Muscle layer of colon (tissue), 2 donors: Measurements from ENCODE around the gene PER2.

ENCODE experiments used
- H3K27ac ChIP-seq: one replicate; pipeline ENCODE4 v1.7.0; 2013; ENCODE audit warnings: low read depth, mild to moderate bottlenecking, low read length, moderate library complexity
- H3K27me3 ChIP-seq, 2 donors: one replicate each; pipeline ENCODE4 v1.7.0; 2013; ENCODE audit warnings: low read length in 2 of 2, mild to moderate bottlenecking in 2 of 2; ENCODE audit not compliant: insufficient read depth in 2 of 2, control insufficient read depth in 1 of 2
- H3K36me3 ChIP-seq: one replicate; pipeline ENCODE4 v1.7.0; 2013; ENCODE audit warnings: mild to moderate bottlenecking, low read length; ENCODE audit not compliant: insufficient read depth
- H3K4me1 ChIP-seq: one replicate; pipeline ENCODE4 v1.7.0; 2013; ENCODE audit warnings: mild to moderate bottlenecking, low read length; ENCODE audit not compliant: insufficient read depth
- H3K4me3 ChIP-seq, 2 donors: one replicate each; pipeline ENCODE4 v1.7.0; 2013; ENCODE audit warnings: low read length in 2 of 2, low read depth in 1 of 2, mild to moderate bottlenecking in 1 of 2, moderate library complexity in 1 of 2
- H3K9ac ChIP-seq: one replicate; pipeline ENCODE4 v1.7.0; 2013; ENCODE audit warnings: low read length
- H3K9me3 ChIP-seq: one replicate; pipeline ENCODE4 v1.7.0; 2013; ENCODE audit warnings: mild to moderate bottlenecking, low read length
- donor health status: abdominal sarcoma.
- donor health status: Adenocarcinoma of cecum.

The PER2 gene

DNA sequence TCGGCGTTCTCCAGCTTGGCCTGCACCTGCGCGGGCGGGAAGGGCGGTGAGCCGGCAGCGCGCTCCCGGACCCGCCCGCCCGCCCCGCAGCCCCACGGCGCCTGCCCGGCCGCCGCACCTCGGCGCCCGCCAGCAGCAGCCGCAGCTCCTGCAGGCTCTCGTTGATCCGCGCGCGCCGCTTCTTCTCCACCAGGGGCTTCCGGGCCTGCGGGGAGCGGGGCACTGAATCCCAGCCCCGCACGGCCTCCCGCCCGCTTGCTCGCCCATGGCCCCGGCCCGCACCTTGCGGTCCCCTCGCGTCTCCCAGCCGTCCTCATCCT is 48.9 kb downstream of the PER2 start:
- peaks cover 26% of the 10 kb centered on the region for H3K4me1 ChIP-seq
- H3K36me3 ChIP-seq, result no peaks in the 10 kb centered on the region
- H3K27me3 ChIP-seq, result no peaks in the 10 kb centered on the region
- peak overlapping the region; percentile 53 to 73 for H3K4me3 ChIP-seq
- H3K9ac ChIP-seq, result no peak overlapping the region
- H3K9me3 ChIP-seq, result no peaks in the 10 kb centered on the region
- H3K27ac ChIP-seq, result peak overlapping the region; percentile 53

DNA sequence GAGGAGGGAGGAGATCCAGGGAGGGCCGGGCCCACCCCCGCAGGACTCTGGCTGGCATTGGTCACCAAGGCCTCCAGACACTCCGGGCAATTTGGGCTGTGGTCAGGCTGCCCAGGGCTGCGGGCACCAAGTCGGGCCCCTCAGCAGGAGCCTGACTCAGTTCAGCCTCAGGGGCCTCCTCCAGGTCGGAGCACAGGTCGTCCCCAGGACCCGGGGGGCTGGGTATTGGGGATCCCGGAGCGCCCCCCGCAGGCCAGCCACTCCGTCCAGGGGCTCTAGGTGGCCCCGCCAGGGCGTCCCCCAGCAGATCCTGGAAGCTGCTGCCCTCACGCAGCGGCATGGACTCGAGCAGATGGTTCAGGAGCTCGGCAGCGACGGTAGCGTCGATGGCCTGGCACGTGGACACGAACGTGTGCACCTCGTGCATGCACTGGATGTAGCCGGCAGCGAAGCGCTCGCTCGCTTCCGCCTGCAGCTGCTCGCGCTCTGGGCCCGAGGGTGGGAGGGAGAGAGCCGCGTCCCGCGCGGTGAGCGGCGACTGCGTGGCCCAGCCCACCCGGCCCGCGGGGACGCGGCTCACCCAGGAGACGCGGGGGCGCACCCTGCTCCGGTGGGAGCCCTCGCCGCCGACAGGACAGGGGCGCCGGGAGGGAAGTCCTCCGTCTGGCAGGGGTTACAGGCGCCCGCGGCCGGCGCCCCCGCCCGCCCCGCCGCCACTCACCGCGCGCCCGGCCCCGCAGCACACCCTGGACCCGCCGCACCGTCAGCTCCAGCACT is 49.5 kb downstream of the PER2 start:
- Histone ChIP-seq H3K27me3 (no peaks in the 10 kb centered on the region), H3K27ac (no peak overlapping the region), H3K36me3 (no peaks in the 10 kb centered on the region), H3K9ac (no peak overlapping the region), H3K4me1 (peaks cover 26% of the 10 kb centered on the region), H3K4me3 (peak overlapping the region; percentile 32 to 73), H3K9me3 (no peaks in the 10 kb centered on the region)

DNA sequence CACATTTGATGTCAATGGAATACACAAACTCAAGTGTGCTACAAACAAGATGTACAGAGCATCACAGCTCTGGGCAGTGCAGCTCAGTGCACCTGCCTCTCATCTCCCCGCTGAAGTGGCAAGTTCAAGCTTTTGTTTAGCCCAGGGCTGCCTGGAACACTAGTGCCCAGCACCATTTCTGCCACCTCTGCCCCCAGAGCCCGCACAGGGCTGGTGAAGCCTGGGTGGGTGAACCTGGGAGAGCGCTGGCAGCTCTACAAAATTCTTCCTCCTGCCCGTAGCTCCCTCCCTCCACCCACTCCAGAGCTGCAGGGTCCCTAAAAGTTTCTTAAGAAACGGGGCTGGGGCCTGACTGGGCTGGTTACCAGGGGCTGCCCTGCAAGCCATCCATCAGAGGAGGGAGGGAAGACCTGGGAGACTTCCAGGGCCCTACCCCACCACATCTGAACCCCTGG is 50.1 kb downstream of the PER2 start:
- Histone ChIP-seq H3K36me3 (no peaks in the 10 kb centered on the region), H3K27me3 (no peaks in the 10 kb centered on the region), H3K4me1 (peaks cover 22% of the 10 kb centered on the region), H3K9ac (no peak overlapping the region), H3K9me3 (no peaks in the 10 kb centered on the region), H3K27ac (no peak overlapping the region), H3K4me3 (no peak overlapping the region)

DNA sequence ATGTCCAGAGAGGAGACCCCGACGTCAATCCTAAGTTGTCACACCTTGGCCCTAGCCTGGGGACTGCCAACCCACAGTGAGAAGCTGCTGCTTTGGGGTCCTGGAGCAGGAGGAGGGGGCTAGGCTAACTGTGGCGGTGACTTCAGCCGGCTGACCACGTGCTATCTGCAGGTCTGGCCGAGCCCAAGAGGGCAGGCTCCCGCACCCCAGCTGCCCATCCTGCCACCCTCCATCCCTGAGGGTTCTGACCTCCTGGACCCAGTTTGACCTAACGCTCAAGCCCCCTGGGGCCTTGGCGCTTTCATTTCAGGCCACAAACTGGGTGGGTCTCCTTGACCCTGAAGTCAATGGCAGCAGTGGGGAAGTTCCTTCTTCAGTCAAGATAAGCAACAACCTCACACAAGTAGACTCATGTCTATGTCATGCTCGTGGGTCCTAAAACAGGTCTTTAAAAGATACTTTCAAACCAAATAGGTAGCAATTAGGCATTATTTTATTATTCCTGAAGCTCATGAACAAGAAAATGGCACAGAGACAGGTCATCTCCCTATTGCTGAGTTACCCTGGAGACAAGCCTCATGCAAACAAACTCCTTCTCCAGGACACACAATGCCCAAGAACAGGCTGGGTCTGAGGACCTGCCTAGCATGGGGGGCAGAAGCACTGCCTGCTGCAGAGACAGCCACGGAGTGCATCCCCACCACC is 50.8 kb downstream of the PER2 start:
- Histone ChIP-seq H3K4me1 (peaks cover 14% of the 10 kb centered on the region), H3K4me3 (no peak overlapping the region), H3K36me3 (no peaks in the 10 kb centered on the region), H3K27me3 (no peaks in the 10 kb centered on the region), H3K27ac (no peak overlapping the region), H3K9ac (no peak overlapping the region), H3K9me3 (no peaks in the 10 kb centered on the region)

DNA sequence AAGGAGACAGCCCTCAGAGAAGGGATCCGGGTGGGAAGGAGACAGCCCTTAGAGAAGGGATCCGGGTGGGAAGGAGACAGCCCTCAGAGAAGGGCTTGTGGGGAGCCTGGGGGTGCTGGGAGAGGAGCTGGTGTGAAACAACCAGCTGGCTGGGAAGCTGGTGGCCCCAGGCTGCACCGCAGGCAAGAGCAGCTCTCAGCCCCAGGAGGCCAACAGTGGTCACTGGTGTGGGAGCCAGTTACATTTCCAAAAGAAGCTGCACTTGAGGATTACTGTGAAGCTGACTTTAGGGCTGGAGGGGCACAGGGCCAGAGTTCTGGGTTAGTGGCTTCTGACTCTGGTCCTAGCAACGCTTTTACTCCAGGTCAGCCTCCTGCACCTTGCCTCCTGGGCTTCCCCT is 51.8 kb downstream of the PER2 start:
- H3K9me3 ChIP-seq, result no peaks in the 10 kb centered on the region

DNA sequence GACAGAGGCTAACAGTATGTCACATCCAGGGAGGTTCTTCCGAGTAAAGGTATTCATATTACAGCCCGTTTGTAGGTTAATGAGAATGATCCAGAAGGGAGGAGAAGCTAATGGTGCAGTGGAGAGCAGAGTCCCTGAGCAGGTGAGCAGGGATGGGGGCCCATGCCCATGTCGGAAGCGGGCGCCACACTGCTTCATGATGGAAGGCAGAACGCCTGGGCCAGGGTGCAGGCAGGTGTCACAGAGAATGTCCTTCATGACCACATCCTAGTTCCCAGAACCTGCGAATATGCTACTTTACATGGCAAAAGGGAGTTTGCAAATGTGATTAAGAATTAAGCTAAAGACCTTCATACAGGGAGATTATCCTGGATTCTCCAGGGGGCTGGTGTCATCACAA is 52.6 kb downstream of the PER2 start:
- Histone ChIP-seq H3K36me3 (no peaks in the 10 kb centered on the region), H3K9me3 (no peaks in the 10 kb centered on the region), H3K4me3 (no peak overlapping the region), H3K4me1 (peaks cover 10% of the 10 kb centered on the region), H3K27ac (no peak overlapping the region), H3K27me3 (no peaks in the 10 kb centered on the region), H3K9ac (no peak overlapping the region)

More for the DNA sequence above, 51.8 kb downstream of the PER2 start:
- Histone ChIP-seq H3K4me3 (no peak overlapping the region), H3K27ac (no peak overlapping the region), H3K4me1 (peaks cover 11% of the 10 kb centered on the region), H3K9ac (no peak overlapping the region), H3K27me3 (no peaks in the 10 kb centered on the region), H3K36me3 (no peaks in the 10 kb centered on the region)

DNA sequence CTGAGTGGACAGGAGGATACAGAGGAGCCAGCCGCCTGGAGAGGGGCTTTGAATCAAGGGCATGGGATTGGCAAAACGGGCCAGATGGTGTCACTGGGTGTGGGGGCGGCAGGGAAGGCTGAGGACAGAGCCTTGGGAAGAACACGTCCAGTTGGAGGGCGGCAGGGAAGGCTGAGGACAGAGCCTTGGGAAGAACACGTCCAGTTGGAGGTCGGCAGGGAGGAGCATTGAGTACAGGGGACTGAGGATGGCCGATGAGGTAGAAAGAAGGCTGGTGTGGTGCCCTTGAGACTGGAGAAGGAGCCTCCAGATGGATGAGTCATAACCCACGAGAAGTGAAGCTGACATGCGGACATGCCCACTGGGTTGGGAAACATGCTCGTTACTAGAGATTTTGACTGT is 53.1 kb downstream of the PER2 start:
- Histone ChIP-seq H3K36me3 (no peaks in the 10 kb centered on the region), H3K4me3 (no peak overlapping the region), H3K9me3 (no peaks in the 10 kb centered on the region), H3K9ac (no peak overlapping the region), H3K27me3 (no peaks in the 10 kb centered on the region), H3K27ac (no peak overlapping the region), H3K4me1 (peaks cover 15% of the 10 kb centered on the region)

DNA sequence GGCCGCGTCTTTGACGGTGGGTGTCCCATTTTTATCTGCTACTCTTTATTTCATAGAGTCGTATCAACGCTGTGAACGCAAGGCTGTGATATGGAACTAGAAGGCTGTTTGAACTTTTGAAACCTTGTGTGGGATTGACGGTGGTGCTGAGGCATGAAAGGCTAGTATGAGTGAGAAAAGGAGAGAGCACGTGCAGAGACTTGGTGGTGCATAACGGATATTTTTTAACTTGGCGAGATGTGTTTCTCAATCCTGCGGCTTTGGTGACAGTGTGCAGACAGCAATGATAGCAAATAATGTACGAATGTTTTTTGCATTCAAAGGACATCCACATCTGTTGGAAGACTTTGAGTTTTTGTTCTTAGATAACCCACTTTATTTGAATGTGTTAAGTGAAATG is 54.8 kb downstream of the PER2 start:
- Histone ChIP-seq H3K9me3 (no peaks in the 10 kb centered on the region), H3K27ac (no peak overlapping the region), H3K4me1 (peaks cover 32% of the 10 kb centered on the region), H3K9ac (no peak overlapping the region), H3K4me3 (no peak overlapping the region), H3K27me3 (no peaks in the 10 kb centered on the region), H3K36me3 (no peaks in the 10 kb centered on the region)

DNA sequence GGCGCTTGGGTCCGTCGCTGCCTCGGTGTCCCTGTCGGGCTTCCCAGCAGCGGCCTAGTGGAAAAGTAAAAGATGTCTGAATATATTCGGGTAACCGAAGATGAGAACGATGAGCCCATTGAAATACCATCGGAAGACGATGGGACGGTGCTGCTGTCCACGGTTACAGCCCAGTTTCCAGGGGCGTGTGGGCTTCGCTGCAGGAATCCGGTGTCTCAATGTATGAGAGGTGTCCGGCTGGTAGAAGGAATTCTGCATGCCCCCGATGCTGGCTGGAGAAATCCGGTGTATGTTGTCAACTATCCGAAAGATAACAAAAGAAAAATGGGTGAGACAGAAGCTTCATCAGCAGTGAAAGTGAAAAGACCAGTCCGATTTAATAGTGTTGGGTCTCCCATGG is 56.6 kb downstream of the PER2 start:
- Histone ChIP-seq H3K4me3 (peak overlapping the region in 1 of 2 donors; percentile 55), H3K9me3 (no peaks in the 10 kb centered on the region), H3K9ac (no peak overlapping the region), H3K4me1 (peaks cover 43% of the 10 kb centered on the region), H3K36me3 (no peaks in the 10 kb centered on the region), H3K27ac (no peak overlapping the region), H3K27me3 (no peaks in the 10 kb centered on the region)

DNA sequence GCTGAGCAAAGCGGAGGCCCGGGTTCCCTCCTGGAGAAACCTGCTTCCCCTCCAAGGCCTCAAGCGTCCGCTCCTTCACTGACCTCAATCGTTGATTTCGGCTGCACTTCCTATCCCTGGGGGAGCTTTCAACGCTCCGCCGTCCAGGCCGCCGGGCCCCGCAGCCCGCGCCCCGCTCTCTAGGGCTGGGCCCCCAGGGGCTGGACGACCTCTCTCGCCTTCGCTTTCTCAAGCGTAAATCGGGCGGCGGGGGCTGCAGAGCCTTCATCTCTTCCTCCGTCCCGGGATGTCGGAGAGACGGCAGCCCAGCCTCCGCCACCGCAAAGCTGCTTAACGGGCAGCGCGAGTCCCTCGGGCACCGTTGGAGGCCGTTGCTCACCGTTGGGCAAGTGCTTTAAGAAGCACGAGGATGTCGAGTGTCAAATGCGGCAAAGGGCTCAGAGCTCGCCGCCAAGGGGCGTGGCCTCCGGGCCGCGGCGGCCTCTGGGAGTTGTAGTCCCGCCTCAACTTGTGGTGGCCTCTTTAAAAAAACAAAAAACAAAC is 57.1 kb downstream of the PER2 start:
- no peaks in the 10 kb centered on the region for H3K9me3 ChIP-seq
- no peaks in the 10 kb centered on the region for H3K36me3 ChIP-seq
- H3K4me3 ChIP-seq, result peak overlapping the region; percentile 17 to 55
- peak overlapping the region; percentile 21 for H3K9ac ChIP-seq
- H3K27me3 ChIP-seq, result no peaks in the 10 kb centered on the region
- peak overlapping the region; percentile 27 for H3K27ac ChIP-seq
- H3K4me1 ChIP-seq, result peaks cover 47% of the 10 kb centered on the region

DNA sequence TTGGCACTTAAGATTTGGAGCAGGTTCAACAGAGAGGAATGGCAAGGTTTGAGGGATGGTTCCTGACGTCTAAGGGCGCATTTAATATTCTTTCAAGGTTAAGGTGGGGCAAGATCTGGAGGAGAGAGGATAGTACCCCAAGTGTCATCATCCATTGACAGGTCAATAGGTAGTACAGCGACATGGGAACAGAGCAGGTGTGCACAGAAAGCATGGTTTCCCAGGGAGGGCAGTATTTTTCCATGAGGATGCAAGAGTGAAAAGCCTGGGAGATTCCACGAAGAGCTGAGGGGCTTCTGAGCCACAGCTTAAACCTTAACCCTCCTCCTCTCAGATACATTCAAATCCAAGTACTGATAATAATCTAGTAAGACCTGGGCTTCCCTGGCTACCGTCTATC is 57.7 kb downstream of the PER2 start:
- Histone ChIP-seq H3K36me3 (no peaks in the 10 kb centered on the region), H3K27me3 (no peaks in the 10 kb centered on the region), H3K4me3 (peak overlapping the region in 1 of 2 donors; percentile 55), H3K9me3 (no peaks in the 10 kb centered on the region), H3K4me1 (peaks cover 52% of the 10 kb centered on the region), H3K27ac (no peak overlapping the region), H3K9ac (peak overlapping the region; percentile 21)
